GM19372 (cell line): ENCODE results near the gene LAPTM5.
A peak's percentile ranks its signal among the peaks of the same experiment; 100 is the strongest.

Source experiments
- ATAC-seq: cut with Tn5 transposase; IDR thresholded peaks from one replicate; pipeline ENCODE4 v1.9.1; 2021; ENCODE audit warnings: mild to moderate bottlenecking, low read depth, moderate library complexity; ENCODE audit not compliant: unreplicated experiment

Gene LAPTM5

GRCh38 chr1:30720271-30721223 lies 37.0 kb downstream of the LAPTM5 start:
- ATAC-seq, result no peak

GRCh38 chr1:30719406-30720270 lies 37.9 kb downstream of the LAPTM5 start:
- ATAC-seq, result no peak

- ATAC-seq, result peak; percentile 43
Measured at GRCh38 chr1:30718636-30719405, 38.8 kb downstream of the LAPTM5 start.

GRCh38 chr1:30718091-30718635 lies 39.4 kb downstream of the LAPTM5 start:
- ATAC-seq, result peak; percentile 87

GRCh38 chr1:30716646-30717045 lies 40.9 kb downstream of the LAPTM5 start:
- no peak for ATAC-seq

DNA sequence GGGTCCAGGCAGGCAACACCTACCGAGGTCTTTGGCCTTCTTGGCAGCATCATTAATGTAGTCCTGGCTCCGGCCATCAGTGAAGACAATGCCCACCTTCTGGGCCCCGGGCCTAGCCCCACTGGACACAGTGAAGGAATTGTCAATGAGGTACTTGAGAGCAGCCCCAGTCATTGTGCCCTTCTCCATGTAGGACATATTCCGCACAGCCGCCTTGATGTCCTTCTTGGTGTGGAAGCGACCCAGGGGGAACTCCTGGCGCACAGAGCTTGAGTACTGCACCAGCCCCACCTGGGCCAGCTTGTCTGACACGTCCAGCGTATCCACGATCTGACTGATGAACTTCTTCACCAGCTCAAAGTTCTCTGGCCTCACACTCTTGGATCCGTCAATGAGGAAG lies 41.7 kb downstream of the LAPTM5 start:
- ATAC-seq, result no peak

DNA sequence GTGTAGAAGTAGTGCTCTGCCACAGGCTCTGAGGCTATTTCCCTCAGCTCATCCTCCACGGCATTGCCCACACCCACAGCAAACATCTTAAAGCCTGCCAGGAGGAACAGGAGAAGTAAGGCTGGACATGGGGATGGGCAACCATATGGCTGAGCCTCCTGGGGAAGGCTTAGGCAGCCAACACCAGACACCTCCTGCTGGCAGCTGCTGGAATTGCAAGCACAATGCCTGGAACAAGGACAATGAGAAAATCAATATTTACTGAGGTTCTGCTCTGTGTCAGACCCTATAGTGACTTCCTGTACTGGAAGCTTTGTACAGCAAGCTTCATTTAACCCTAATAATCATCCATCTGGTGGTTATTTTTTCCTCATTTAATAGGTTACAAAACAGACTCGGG lies 42.4 kb downstream of the LAPTM5 start:
- no peak for ATAC-seq

- no peak for ATAC-seq
Measured at GRCh38 chr1:30714536-30715090, 43.0 kb downstream of the LAPTM5 start.

DNA sequence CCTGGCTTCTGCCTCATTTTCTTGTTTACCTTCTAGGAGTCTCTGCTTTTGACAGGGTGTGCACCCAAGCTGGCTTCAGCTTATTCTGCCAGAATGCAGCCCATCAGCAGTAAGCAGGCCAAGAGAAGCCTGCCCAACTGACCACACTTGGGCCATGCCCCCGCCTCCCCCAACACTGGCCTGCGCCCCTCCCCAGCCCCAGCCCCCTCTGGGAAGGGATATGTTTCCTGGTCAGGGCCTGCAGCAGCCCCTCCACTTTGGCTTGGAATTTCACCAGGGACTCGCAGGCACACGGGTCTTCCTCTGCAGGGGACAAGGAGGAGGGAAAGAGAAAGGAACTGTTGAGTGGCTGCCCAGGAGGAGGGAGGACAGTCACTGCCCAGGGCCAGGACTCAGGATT lies 43.5 kb downstream of the LAPTM5 start:
- ATAC-seq, result no peak

- ATAC-seq, result no peak
Measured at GRCh38 chr1:30713311-30713710, 44.3 kb downstream of the LAPTM5 start.

DNA sequence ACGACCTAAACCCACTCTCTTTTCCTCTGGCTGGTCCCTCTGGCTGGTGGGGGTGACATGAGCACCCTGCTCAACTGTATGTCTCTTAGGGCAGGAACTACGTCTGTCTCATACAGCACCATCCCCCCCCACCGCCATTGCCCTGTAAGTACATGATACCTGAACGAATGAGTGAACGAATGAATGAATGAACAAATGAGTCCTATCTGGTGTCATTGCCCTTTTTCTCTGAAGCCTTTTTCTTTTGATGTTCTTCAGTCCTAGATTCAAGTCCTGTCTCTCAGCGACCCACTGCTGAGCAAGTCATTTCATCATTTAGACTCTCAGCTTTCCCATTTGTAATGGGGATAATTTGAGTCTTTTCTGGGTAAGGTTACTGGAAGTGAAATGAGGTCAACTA lies 45.0 kb downstream of the LAPTM5 start:
- ATAC-seq, result no peak

DNA sequence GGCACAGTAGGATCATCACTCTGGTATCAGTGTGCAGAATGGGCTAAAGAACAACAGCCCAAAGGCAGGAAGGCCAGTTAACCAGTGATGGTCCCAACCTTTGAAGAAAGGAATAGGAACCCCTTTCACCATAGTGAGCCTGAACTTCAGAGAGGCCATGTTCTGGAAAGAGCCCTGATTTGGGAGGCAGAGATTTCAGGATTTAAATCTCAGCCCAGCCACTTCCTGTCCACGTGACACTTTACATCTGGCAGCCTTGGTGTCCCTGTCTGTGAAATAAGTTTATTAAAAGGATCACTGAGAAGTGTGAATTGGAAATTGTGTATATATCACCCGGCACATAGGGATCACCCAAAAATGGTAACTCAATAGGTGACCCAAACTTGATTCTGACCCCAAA lies 47.2 kb downstream of the LAPTM5 start:
- no peak for ATAC-seq

DNA sequence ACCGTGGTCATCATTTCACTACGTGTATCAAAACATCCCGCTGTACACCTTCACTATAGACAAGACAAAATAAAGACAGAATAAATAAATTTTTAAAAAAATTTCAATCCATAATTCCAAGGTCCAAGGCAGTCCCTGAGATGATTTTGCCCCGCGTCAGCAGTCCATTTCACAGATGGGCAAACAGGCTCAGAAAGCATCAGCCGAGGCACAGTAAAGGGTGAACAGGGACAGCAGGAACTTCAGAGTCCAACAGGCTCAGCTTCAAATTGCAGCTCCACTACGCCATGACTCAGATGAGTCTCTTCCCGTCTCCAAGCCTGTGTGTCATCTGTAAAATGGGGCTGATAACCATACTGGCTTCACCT lies 49.2 kb downstream of the LAPTM5 start:
- ATAC-seq, result no peak

GRCh38 chr1:30707412-30708360 lies 49.9 kb downstream of the LAPTM5 start:
- no peak for ATAC-seq

- no peak for ATAC-seq
Measured at GRCh38 chr1:30706528-30706927, 51.0 kb downstream of the LAPTM5 start.

DNA sequence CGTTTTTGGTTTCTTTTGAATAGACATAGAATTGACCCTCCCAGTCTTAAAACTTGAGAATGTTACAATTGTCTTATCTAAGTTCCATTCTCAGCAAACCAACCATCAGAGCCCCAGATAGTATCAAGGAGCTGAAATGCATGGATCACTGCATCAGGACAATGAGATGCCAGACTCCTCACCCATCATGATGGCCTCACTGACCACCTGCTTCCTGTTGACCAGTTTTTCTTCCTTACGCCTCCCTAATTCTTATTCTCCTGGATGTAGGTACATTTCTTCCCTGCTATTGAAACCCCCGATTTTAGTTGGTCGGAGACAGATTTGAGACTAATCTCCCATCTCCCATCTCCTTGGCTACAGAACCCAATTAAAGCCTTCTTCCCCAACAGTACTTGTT lies 51.9 kb downstream of the LAPTM5 start:
- no peak for ATAC-seq

- no peak for ATAC-seq
Measured at GRCh38 chr1:30704765-30705509, 52.6 kb downstream of the LAPTM5 start.

DNA sequence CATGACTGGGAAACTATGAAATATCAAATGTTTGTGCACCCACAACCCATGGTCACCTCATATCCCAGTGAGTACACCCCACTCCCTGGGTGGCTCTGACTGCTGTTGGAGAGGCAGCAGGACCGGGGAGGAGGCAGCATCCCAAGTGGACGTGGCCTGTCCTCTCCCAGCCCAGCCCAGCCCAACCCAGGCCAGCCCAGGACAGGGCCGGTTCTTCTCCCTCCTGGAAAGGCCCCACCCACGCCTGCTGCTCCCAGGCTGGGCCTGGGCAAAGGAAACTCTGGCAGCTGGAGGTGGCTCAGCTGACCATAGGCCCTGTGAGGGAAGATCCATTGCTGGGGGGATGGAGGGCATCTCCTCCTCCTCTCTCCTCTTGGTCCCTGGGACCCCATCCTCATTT lies 53.3 kb downstream of the LAPTM5 start:
- no peak for ATAC-seq
